DND-41 (cell line): Measurements from ENCODE around the gene IFITM2.

ENCODE experiments used
- ATAC-seq: fragments of 200-7000 bp; cut with Tn5 transposase; 3 replicates; pipeline ENCODE4 v1.9.1; 2021; ENCODE audit warnings: low read depth; ENCODE audit not compliant: insufficient read depth
- DNase-seq: peaks from one replicate; pipeline ENCODE4 v3.0.0-alpha.2; 2020
- H2AFZ ChIP-seq: 2 replicates; pipeline ENCODE4 v1.6.0; 2012; ENCODE audit warnings: low read depth, low read length
- H3K27ac ChIP-seq: 2 replicates; pipeline ENCODE4 v1.5.1; 2012; ENCODE audit warnings: low read length, inconsistent platforms
- H3K27me3 ChIP-seq: fragments of 200-600 bp; sonication (generic); 2 replicates; pipeline ENCODE4 v1.6.0; 2012; ENCODE audit warnings: low read length, mild to moderate bottlenecking, inconsistent platforms; ENCODE audit not compliant: insufficient read depth, poor library complexity
- H3K36me3 ChIP-seq: 2 replicates; pipeline ENCODE4 v1.5.1; 2012; ENCODE audit warnings: low read length, inconsistent platforms; ENCODE audit not compliant: insufficient read depth
- H3K4me1 ChIP-seq: 2 replicates; pipeline ENCODE4 v1.5.1; 2012; ENCODE audit warnings: mild to moderate bottlenecking, low read length; ENCODE audit not compliant: insufficient read depth
- H3K4me2 ChIP-seq: 2 replicates; pipeline ENCODE4 v1.6.0; 2012; ENCODE audit warnings: mild to moderate bottlenecking, moderate library complexity, low read length, inconsistent platforms; ENCODE audit not compliant: insufficient read depth
- H3K4me3 ChIP-seq, 2 experiments: fragments of 200-600 bp in 1 of 2; shearing (Covaris generic) in 1 of 2; 2 replicates each; pipeline ENCODE4 v1.5.1; 2012 to 2016; ENCODE audit warnings: inconsistent platforms in 2 of 2, low read length in 2 of 2, mild to moderate bottlenecking in 2 of 2, low read depth in 1 of 2, moderate library complexity in 1 of 2
- H3K79me2 ChIP-seq: 2 replicates; pipeline ENCODE4 v1.6.0; 2012; ENCODE audit warnings: low read length, inconsistent platforms; ENCODE audit not compliant: insufficient read depth
- H3K9ac ChIP-seq: 2 replicates; pipeline ENCODE4 v1.6.0; 2012; ENCODE audit warnings: low read depth, mild to moderate bottlenecking, inconsistent platforms, low read length, moderate library complexity
- H3K9me3 ChIP-seq: 2 replicates; pipeline ENCODE4 v1.5.1; 2012; ENCODE audit warnings: low read length, moderate library complexity, mild to moderate bottlenecking, inconsistent platforms; ENCODE audit not compliant: insufficient read depth, severe bottlenecking
- H4K20me1 ChIP-seq: 2 replicates; pipeline ENCODE4 v1.6.0; 2012; ENCODE audit warnings: low read length; ENCODE audit not compliant: insufficient read depth
- CTCF ChIP-seq: IDR thresholded peaks from 2 replicates; pipeline ENCODE4 v1.5.1; 2012; ENCODE audit warnings: borderline replicate concordance, low read length, moderate library complexity, mild to moderate bottlenecking; ENCODE audit not compliant: poor library complexity, severe bottlenecking; ENCODE audit errors: extremely low read depth
- EZH2 ChIP-seq: IDR thresholded peaks from 3 replicates; pipeline ENCODE4 v1.6.1; 2012; ENCODE audit warnings: borderline replicate concordance, low read depth, mild to moderate bottlenecking, moderate library complexity, low read length, inconsistent platforms; ENCODE audit not compliant: severe bottlenecking

The IFITM2 gene

GRCh38 chr11:357582-357981, 50.0 kb downstream of the IFITM2 start:
- Histone ChIP-seq H4K20me1 (no peaks in the 10 kb centered on the region), H2AFZ (no peak overlapping the region), H3K4me3 (no peak overlapping the region), H3K4me1 (peaks cover 15% of the 10 kb centered on the region), H3K36me3 (no peaks in the 10 kb centered on the region), H3K4me2 (no peak overlapping the region), H3K27me3 (no peaks in the 10 kb centered on the region), H3K27ac (no peak overlapping the region), H3K79me2 (no peaks in the 10 kb centered on the region), H3K9me3 (no peaks in the 10 kb centered on the region), H3K9ac (no peak overlapping the region)
- DNase-seq (no peak), ATAC-seq (no peak)
- TF ChIP-seq CTCF, result no peak
- no peak for TF ChIP-seq EZH2

- Histone ChIP-seq H3K4me2 (no peak overlapping the region), H3K9ac (no peak overlapping the region), H3K79me2 (no peaks in the 10 kb centered on the region), H3K27me3 (no peaks in the 10 kb centered on the region), H3K27ac (no peak overlapping the region), H3K36me3 (no peaks in the 10 kb centered on the region), H4K20me1 (no peaks in the 10 kb centered on the region), H3K9me3 (no peaks in the 10 kb centered on the region), H3K4me1 (peaks cover 15% of the 10 kb centered on the region), H2AFZ (no peak overlapping the region), H3K4me3 (no peak overlapping the region)
- TF ChIP-seq CTCF (no peak), EZH2 (no peak)
- no peak for ATAC-seq
- DNase-seq, result no peak
These were observed 50.6 kb downstream of the IFITM2 start for GRCh38 chr11:358129-358800.
